GM12878 (cell line): ENCODE data around the gene CCDC51. TPM values are rescaled to one million over a fixed set of nuclear protein-coding genes. Genes with fewer than 3 reads are reported as not detected.

ENCODE experiments used
- ATAC-seq: fragments of 200-7000 bp; cut with Tn5 transposase; 3 replicates; pipeline ENCODE4 v1.9.1; 2020; ENCODE audit warnings: mild to moderate bottlenecking, moderate library complexity
- BruUV-seq: library from RNA; stranded (reverse); fragments of 400-500 nt; replicated peaks from 2 replicates; lab custom pipeline; 2021; lab: Mats Ljungman, UMichigan
- CTCF ChIA-PET: fragments of 300-600 bp; sonication (Branson Sonifier 250); formaldehyde crosslinking; extraction: SDS; loops from one replicate; lab custom pipeline; 2021; ENCODE audit warnings: inconsistent platforms; lab: Yijun Ruan, JAX
- POLR2A ChIA-PET: fragments of 350-600 bp; formaldehyde crosslinking; extraction: SDS; loops from one replicate; lab custom pipeline; 2021; ENCODE audit warnings: inconsistent platforms; lab: Charles Lee
- RAD21 ChIA-PET: fragments of 300-600 bp; sonication (Branson Sonifier 250); formaldehyde crosslinking; loops from one replicate; lab custom pipeline; 2023; ENCODE audit warnings: antibody characterized with exemption; ENCODE audit not compliant: unreplicated experiment; lab: Charles Lee
- SMC1A ChIA-PET: fragments of 300-600 bp; sonication (Branson Sonifier 250); formaldehyde crosslinking; loops from one replicate; lab custom pipeline; 2023; ENCODE audit not compliant: unreplicated experiment, uncharacterized antibody; lab: Charles Lee
- DNase-seq: peaks from one replicate; pipeline ENCODE4 v3.0.0-alpha.2; 2011; ENCODE audit warnings: low read depth, low spot score
- FAIRE-seq: peaks from 3 replicates; lab custom pipeline; 2011; peaks lifted over from hg19 to GRCh38; lab: Jason Lieb, UNC
- H2AFZ ChIP-seq: 2 replicates; pipeline ENCODE4 v1.6.0; 2011; ENCODE audit warnings: low read depth, low read length, control low read depth; ENCODE audit not compliant: control insufficient read depth
- H3K27ac ChIP-seq: 2 replicates; pipeline ENCODE4 v1.5.1; 2011; ENCODE audit warnings: control low read depth; ENCODE audit not compliant: control insufficient read depth, insufficient read depth
- H3K27me3 ChIP-seq, 2 experiments: replicated peaks in 1 of 2; 2 replicates each; pipeline versions ENCODE4 v1.6.0 to v1.6.1; 2011; ENCODE audit warnings: low read length in 1 of 2; ENCODE audit not compliant: control insufficient read depth in 2 of 2, insufficient read depth in 2 of 2
- H3K36me3 ChIP-seq, 2 experiments: 2 replicates each; pipeline ENCODE4 v1.5.1; 2011; ENCODE audit warnings: low read length in 1 of 2; ENCODE audit not compliant: control insufficient read depth in 2 of 2, insufficient read depth in 2 of 2
- H3K4me1 ChIP-seq: 2 replicates; pipeline ENCODE4 v1.6.1; 2011; ENCODE audit warnings: mild to moderate bottlenecking, low read length, moderate library complexity, mixed read lengths; ENCODE audit not compliant: control insufficient read depth, insufficient read depth
- H3K4me2 ChIP-seq: 2 replicates; pipeline ENCODE4 v1.6.0; 2011; ENCODE audit warnings: control low read depth; ENCODE audit not compliant: control insufficient read depth, insufficient read depth
- H3K4me3 ChIP-seq: fragments of 200-600 bp; sonication (generic); 2 replicates; pipeline ENCODE4 v1.5.1; 2016
- H3K79me2 ChIP-seq: 2 replicates; pipeline ENCODE4 v1.6.0; 2011; ENCODE audit warnings: low read length; ENCODE audit not compliant: control insufficient read depth, insufficient read depth
- H3K9ac ChIP-seq: 2 replicates; pipeline ENCODE4 v1.8.0; 2011; ENCODE audit warnings: low read length, control low read depth, mixed read lengths; ENCODE audit not compliant: control insufficient read depth, insufficient read depth
- H3K9me3 ChIP-seq: replicated peaks from 3 replicates; pipeline ENCODE4 v1.5.1; 2011; ENCODE audit warnings: mild to moderate bottlenecking, low read length; ENCODE audit not compliant: control insufficient read depth, insufficient read depth
- H4K20me1 ChIP-seq: 2 replicates; pipeline ENCODE4 v1.6.0; 2011; ENCODE audit not compliant: control insufficient read depth, insufficient read depth
- BACH1 ChIP-seq: fragments of 450-650 bp; IDR thresholded peaks from 2 replicates; pipeline ENCODE4 v1.6.1; 2017; ENCODE audit warnings: mild to moderate bottlenecking, borderline replicate concordance
- CTCF ChIP-seq, 3 experiments: IDR thresholded peaks in 2 of 3; conservative IDR thresholded peaks in 1 of 3; 2 replicates each; pipeline ENCODE4 v1.5.1; 2011; ENCODE audit warnings: low read depth in 3 of 3, low read length in 3 of 3, mild to moderate bottlenecking in 3 of 3, control low read depth in 2 of 3, moderate library complexity in 2 of 3, inconsistent platforms in 1 of 3, mixed read lengths in 1 of 3; ENCODE audit not compliant: control insufficient read depth in 2 of 3, insufficient read depth in 1 of 3; ENCODE audit errors: extremely low read depth in 1 of 3
- DPF2 ChIP-seq: fragments of 450-650 bp; IDR thresholded peaks from 2 replicates; pipeline ENCODE4 v1.6.1; 2017; ENCODE audit warnings: mild to moderate bottlenecking
- JUND ChIP-seq: IDR thresholded peaks from 2 replicates; pipeline ENCODE4 v1.6.1; 2012; ENCODE audit warnings: low read depth, mild to moderate bottlenecking, low read length, improper control_type of control experiment, moderate library complexity
- NFYA ChIP-seq: IDR thresholded peaks from 2 replicates; pipeline ENCODE4 v1.6.1; 2011; ENCODE audit warnings: low read depth, mild to moderate bottlenecking, low read length, improper control_type of control experiment, borderline replicate concordance
- ZNF622 ChIP-seq: fragments of 450-650 bp; IDR thresholded peaks from 2 replicates; pipeline ENCODE4 v1.6.1; 2017; ENCODE audit warnings: mild to moderate bottlenecking, inconsistent platforms
- WGBS: methylation state at CpG from one replicate; pipeline ENCODE4 v1.1.6; 2016; ENCODE audit warnings: low lambda C conversion rate; ENCODE audit not compliant: insufficient replicate concordance, insufficient coverage; ENCODE audit errors: missing lambda C conversion rate; 5-methylcytosine and 5-hydroxymethylcytosine counted together
- in situ Hi-C: fragments of 300-500 bp; cut with MboI; formaldehyde crosslinking; loops from 9 replicates; pipeline ENCODE4 v1.14.3; 2018; ENCODE audit warnings: mixed read lengths
- intact Hi-C: fragments of 100-400 bp; cut with micrococcal nuclease; formaldehyde crosslinking; loops from one replicate; pipeline ENCODE4 v1.14.2; 2022; ENCODE audit not compliant: unreplicated experiment
- polyA plus RNA-seq, 11 experiments: library from polyadenylated mRNA; depleted of rRNA in 4 of 11; unstranded in 6 of 11; stranded (reverse) in 5 of 11; fragments of >200 nt; fragmentation: Nextera tagmentation in 4 of 11; fragmentation: Illumina TruSeq in 1 of 11; extraction: Ambion mirVana in 4 of 11; extraction: Trizol in 1 of 11; gene quantifications; 1 replicate in 1 of 11; 2 replicates in 10 of 11; pipeline versions ENCODE4 v1.2.1 to v1.2.3, GENCODE V29; 2011 to 2016; ENCODE audit warnings: inconsistent platforms in 2 of 11, missing spikeins in 2 of 11, low read depth in 1 of 11
- total RNA-seq, 4 experiments: library from RNA; depleted of rRNA in 3 of 4; stranded (reverse); fragments of >200 nt in 3 of 4; fragmentation: Illumina TruSeq in 1 of 4; extraction: Trizol in 1 of 4; gene quantifications; 2 replicates each; pipeline versions ENCODE4 v1.2.1 to v1.2.3, GENCODE V29; 2013 to 2021
- TF ChIP-seq, protein P1 (sequence below): fragments of 450-650 bp; IDR thresholded peaks from 2 replicates; pipeline ENCODE4 v1.6.1; 2017; ENCODE audit warnings: low read depth, mild to moderate bottlenecking, moderate library complexity

Gene CCDC51
- total and polyA plus RNA-seq, 10 of the 15 experiments (the other 5 are each of a cell fraction or from before 2014, with no cell fraction given) = 10.6 to 54.9 (median 28.5) TPM

DNA sequence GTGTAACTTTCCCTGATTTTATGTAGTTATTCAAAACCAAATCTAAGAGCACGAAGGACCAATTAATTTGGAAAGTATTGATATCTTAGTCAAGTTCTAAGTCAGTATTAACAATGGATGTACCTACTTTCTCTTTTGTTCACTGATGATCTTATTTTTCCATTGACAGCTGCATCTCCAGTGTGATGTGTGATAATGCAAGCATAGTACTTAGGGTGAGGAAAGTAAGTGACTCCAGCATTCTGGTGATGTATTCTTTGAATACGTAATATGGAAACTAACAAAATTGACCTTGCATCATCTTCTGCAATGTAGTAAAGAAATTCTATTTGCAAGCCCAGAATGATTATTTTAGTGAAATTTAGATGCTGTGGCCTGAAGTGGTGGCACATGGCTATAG is 45.5 kb downstream of the CCDC51 start (continued):
- TF ChIP-seq BACH1 (no peak), JUND (no peak)
- TF ChIP-seq, all 136 proteins: peak for 0

GRCh38 chr3:48388966-48389365 is 51.0 kb downstream of the CCDC51 start:
- FAIRE-seq = no peak
- BruUV-seq = no TSS peak

More at GRCh38 chr3:48388966-48389365, 51.0 kb downstream of the CCDC51 start:
- no peaks in the 10 kb centered on the region for H3K79me2 ChIP-seq
- intact Hi-C loops (no loop called here), in situ Hi-C loops (no loop called here)
- H3K27me3 ChIP-seq = no peaks in the 10 kb centered on the region
- no peak overlapping the region for H2AFZ ChIP-seq
- H3K4me2 ChIP-seq = no peak overlapping the region
- DNase-seq (no peak), ATAC-seq (no peak)
- H3K4me1 ChIP-seq = no peaks in the 10 kb centered on the region
- ChIA-PET RAD21 (interaction anchor here (1.9 kb wide), 1 partner anchor 11 kb away, joined by 4 read pairs; no protein-coding TSS in a partner anchor), SMC1A (interaction anchor here (1.1 to 1.9 kb wide), 3 partner anchors 12 to 47 kb away, joined by 4 to 6 read pairs (median 4); no protein-coding TSS in a partner anchor), POLR2A (no interaction called here), CTCF (interaction anchor here (3.8 to 4.2 kb wide), 2 partner anchors 12 to 47 kb away, joined by 13 to 17 read pairs; no protein-coding TSS in a partner anchor)
- no peak overlapping the region for H3K9ac ChIP-seq
- WGBS = 0% methylated on average over 2 of the region's 2 CpGs
- H3K27ac ChIP-seq = no peak overlapping the region
- no peak for TF ChIP-seq ZNF622
- TF ChIP-seq, protein P1, sequence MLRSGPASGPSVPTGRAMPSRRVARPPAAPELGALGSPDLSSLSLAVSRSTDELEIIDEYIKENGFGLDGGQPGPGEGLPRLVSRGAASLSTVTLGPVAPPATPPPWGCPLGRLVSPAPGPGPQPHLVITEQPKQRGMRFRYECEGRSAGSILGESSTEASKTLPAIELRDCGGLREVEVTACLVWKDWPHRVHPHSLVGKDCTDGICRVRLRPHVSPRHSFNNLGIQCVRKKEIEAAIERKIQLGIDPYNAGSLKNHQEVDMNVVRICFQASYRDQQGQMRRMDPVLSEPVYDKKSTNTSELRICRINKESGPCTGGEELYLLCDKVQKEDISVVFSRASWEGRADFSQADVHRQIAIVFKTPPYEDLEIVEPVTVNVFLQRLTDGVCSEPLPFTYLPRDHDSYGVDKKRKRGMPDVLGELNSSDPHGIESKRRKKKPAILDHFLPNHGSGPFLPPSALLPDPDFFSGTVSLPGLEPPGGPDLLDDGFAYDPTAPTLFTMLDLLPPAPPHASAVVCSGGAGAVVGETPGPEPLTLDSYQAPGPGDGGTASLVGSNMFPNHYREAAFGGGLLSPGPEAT = no peak
- TF ChIP-seq DPF2 = no peak
- TF ChIP-seq CTCF (IDR thresholded peaks at IDR 0.05 in 2 of 3, conservative IDR thresholded peaks at IDR 0.05 in 1 of 3; ENCODE audit: control insufficient read depth in 2 of 3, extremely low read depth in 1 of 3, insufficient read depth in 1 of 3, low read depth in 3 of 3, low read length in 3 of 3) = no peak
- no peak for TF ChIP-seq NFYA
- no peaks in the 10 kb centered on the region for H4K20me1 ChIP-seq
- H3K9me3 ChIP-seq = no peaks in the 10 kb centered on the region
- no peaks in the 10 kb centered on the region for H3K36me3 ChIP-seq
- no peak overlapping the region for H3K4me3 ChIP-seq
